D341Med (cell line): ENCODE measurements around the gene EFNB2.

Source experiments
- DNase-seq: peaks from one replicate; pipeline ENCODE4 v3.0.0; 2012; ENCODE audit warnings: low spot score

EFNB2 gene

GRCh38 chr13:106525865-106526264 is 9.6 kb downstream of the EFNB2 start:
- DNase-seq, result no peak

- no peak for DNase-seq
Measured at GRCh38 chr13:106524108-106524507, 11.4 kb downstream of the EFNB2 start.

- DNase-seq, result no peak
Measured at GRCh38 chr13:106523576-106523975, 11.9 kb downstream of the EFNB2 start.

- DNase-seq, result no peak
Measured at GRCh38 chr13:106522898-106523525, 12.4 kb downstream of the EFNB2 start.

- DNase-seq, result no peak
Measured at GRCh38 chr13:106522112-106522705, 13.3 kb downstream of the EFNB2 start.

- DNase-seq, result no peak
Measured at GRCh38 chr13:106521095-106521799, 14.2 kb downstream of the EFNB2 start.

GRCh38 chr13:106520251-106521054 is 15.0 kb downstream of the EFNB2 start:
- no peak for DNase-seq

- DNase-seq, result no peak
Measured at GRCh38 chr13:106518512-106518911, 16.9 kb downstream of the EFNB2 start.

- DNase-seq, result no peak
Measured at GRCh38 chr13:106517109-106517847, 18.2 kb downstream of the EFNB2 start.

- no peak for DNase-seq
Measured at GRCh38 chr13:106515635-106516254, 19.7 kb downstream of the EFNB2 start.

GRCh38 chr13:106514928-106515634 is 20.4 kb downstream of the EFNB2 start:
- DNase-seq, result no peak

- no peak for DNase-seq
Measured at GRCh38 chr13:106513025-106513983, 22.2 kb downstream of the EFNB2 start.

- no peak for DNase-seq
Measured at GRCh38 chr13:106507560-106508274, 27.7 kb downstream of the EFNB2 start.

GRCh38 chr13:106506286-106506685 is 29.2 kb downstream of the EFNB2 start:
- DNase-seq, result no peak

- no peak for DNase-seq
Measured at GRCh38 chr13:106505732-106506131, 29.7 kb downstream of the EFNB2 start.

GRCh38 chr13:106505295-106505694 is 30.2 kb downstream of the EFNB2 start:
- DNase-seq, result no peak

GRCh38 chr13:106503730-106504453 is 31.6 kb downstream of the EFNB2 start:
- no peak for DNase-seq

- DNase-seq, result no peak
Measured at GRCh38 chr13:106503272-106503671, 32.2 kb downstream of the EFNB2 start.
